BLaER1 (cell line): ENCODE data around the gene RASSF5.
A peak's percentile ranks its signal among the peaks of the same experiment; 100 is the strongest.

Experiments used
- H3K27ac ChIP-seq: shearing (Covaris generic); formaldehyde crosslinking; 2 replicates; pipeline ENCODE4 v1.8.1; 2022
- H3K27me3 ChIP-seq: shearing (Covaris generic); formaldehyde crosslinking; 2 replicates; pipeline ENCODE4 v1.8.1; 2022
- H3K36me3 ChIP-seq: shearing (Covaris generic); formaldehyde crosslinking; 2 replicates; pipeline ENCODE4 v1.8.1; 2022
- H3K4me1 ChIP-seq: shearing (Covaris generic); formaldehyde crosslinking; 2 replicates; pipeline ENCODE4 v1.8.1; 2022
- H3K4me2 ChIP-seq: shearing (Covaris generic); formaldehyde crosslinking; 2 replicates; pipeline ENCODE4 v1.8.1; 2022
- H3K4me3 ChIP-seq: shearing (Covaris generic); formaldehyde crosslinking; 2 replicates; pipeline ENCODE4 v1.8.1; 2022
- H3K9ac ChIP-seq: shearing (Covaris generic); formaldehyde crosslinking; 2 replicates; pipeline ENCODE4 v1.8.1; 2022
- H3K9me3 ChIP-seq: shearing (Covaris generic); formaldehyde crosslinking; 2 replicates; pipeline ENCODE4 v1.8.1; 2022
- H4K20me1 ChIP-seq: shearing (Covaris generic); formaldehyde crosslinking; 2 replicates; pipeline ENCODE4 v1.8.1; 2022
- Cebpa-rat ChIP-seq: shearing (Covaris generic); IDR thresholded peaks from 2 replicates; pipeline ENCODE4 v1.8.1; 2022

Gene RASSF5

DNA sequence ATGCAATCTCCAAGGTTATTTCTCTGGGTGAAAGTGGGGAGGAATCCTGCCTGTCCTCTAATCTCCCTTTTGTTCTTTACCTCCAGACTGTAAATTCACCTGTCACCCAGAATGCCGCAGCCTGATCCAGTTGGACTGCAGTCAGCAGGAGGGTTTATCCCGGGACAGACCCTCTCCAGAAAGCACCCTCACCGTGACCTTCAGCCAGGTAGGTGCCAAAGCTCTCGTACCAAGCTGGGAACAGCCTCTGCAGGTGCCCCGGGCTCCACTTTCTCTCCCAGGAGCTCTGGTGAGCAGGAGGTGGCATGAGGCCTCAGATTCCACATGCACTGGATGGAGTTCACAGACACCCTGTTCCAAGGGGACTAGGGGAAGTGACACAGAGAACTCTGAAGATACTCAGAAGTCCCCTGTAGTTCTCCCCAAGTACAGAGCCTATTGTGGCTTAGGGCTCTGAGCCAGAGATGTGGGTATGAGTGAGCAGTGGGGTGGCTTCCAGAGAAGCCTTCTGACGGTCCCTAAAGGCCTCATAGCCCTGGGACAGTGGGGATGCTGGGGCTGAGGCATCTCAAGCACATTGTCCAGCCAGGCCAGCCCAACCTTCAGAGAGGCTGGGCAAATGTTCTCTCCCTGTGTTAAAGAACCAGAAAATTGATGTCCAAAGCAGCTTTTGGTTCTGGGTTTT is 30.9 kb downstream of the RASSF5 start:
- H3K9me3 ChIP-seq = no peaks in the 10 kb centered on the region
- peak overlapping the region; percentile 21; the same call in 1 of the 2 replicates for H3K9ac ChIP-seq
- H3K27me3 ChIP-seq = no peaks in the 10 kb centered on the region
- peak overlapping the region; percentile 25; the same call in 1 of the 2 replicates for H3K27ac ChIP-seq
- H4K20me1 ChIP-seq = peaks cover 20% of the 10 kb centered on the region; the same call in 1 of the 2 replicates
- H3K36me3 ChIP-seq = peaks cover under 1% of the 10 kb centered on the region; the same call in 1 of the 2 replicates
- no peak for TF ChIP-seq Cebpa-rat
- no peak overlapping the region for H3K4me3 ChIP-seq
- H3K4me1 ChIP-seq = peaks cover 100% of the 10 kb centered on the region
- H3K4me2 ChIP-seq = peak overlapping the region; percentile 89

DNA sequence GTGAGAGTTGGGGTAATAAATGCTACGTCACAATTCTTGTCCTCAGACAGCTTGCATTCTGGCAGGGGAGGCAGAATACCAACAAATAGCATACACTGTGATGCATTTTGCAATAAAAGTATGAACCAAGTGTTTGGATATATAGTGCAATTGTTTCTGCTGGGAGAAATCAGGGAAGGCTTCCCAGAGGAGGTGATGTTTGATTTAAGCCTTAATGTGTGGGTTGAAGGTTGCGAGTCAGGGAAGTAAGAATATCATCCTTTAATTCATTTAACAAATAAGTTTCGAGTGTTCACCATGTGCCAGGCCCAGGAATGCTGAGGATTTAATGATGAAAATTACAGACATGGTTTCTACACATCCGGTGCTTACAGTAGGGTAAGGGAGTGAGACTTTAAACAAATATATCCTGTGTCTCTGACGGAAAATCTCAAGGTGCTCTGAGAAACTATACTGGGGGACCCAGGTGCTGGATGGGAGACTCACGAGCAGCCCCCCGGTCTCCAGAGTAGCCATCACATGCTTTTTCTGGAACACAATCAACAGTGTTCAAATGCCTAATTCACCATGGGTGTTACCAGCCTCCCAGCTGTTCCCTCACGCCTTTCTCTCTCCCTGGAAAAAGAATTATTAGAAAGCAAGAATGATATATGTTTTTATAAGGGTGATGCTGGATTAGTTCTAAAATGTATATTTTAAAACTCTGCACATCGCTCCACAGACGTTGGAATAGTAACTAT is 31.7 kb downstream of the RASSF5 start:
- Histone ChIP-seq H3K4me3 (no peak overlapping the region), H3K4me2 (peak overlapping the region; percentile 89), H3K27me3 (no peaks in the 10 kb centered on the region), H4K20me1 (peaks cover 14% of the 10 kb centered on the region; the same call in 1 of the 2 replicates), H3K36me3 (peaks cover 5% of the 10 kb centered on the region; the same call in 1 of the 2 replicates), H3K9ac (peak overlapping the region; percentile 66; the same call in 1 of the 2 replicates), H3K9me3 (no peaks in the 10 kb centered on the region), H3K27ac (peak overlapping the region; percentile 86), H3K4me1 (peaks cover 100% of the 10 kb centered on the region)
- TF ChIP-seq Cebpa-rat = no peak

DNA sequence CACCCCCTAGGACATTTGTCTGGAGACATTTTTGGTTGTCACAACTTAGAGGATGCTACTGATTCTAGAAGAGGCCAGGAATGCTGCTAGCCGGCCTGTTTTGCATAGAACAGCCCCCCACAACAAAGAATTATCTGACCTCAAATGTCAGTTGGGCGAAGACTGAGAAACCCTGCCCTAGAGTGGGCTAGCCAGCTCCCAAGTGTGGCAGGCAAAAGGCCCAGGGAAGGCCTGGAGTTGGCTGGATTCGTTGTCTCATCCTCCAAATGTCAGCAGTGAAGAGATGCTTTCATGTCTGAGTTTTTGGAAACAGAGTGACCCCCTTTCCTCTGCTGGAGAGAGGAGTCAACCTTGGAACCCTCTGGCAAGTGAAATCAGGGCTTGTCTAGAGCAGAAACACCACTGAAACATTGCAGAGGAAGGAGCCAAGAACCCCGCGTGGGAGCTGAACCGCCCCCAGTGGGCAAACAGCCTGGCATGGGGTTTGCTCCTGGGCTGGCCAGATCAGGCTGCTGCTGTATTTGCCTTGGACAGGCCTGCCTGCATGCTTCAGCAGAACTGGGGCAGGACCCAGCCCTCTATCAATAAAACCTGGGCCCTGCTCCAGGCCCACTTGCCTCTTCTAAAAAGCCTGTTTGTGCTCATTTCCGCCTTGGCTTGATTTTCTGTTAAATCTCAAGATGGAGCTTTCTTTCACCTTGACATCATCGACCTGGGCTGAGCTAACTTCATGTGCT is 32.9 kb downstream of the RASSF5 start:
- Histone ChIP-seq H3K36me3 (peaks cover 5% of the 10 kb centered on the region; the same call in 1 of the 2 replicates), H4K20me1 (peaks cover 3% of the 10 kb centered on the region; the same call in 1 of the 2 replicates), H3K4me1 (peaks cover 100% of the 10 kb centered on the region), H3K4me2 (peak overlapping the region; percentile 89), H3K4me3 (peak overlapping the region; percentile 2; the same call in 1 of the 2 replicates), H3K9me3 (no peaks in the 10 kb centered on the region), H3K27me3 (no peaks in the 10 kb centered on the region), H3K9ac (peak overlapping the region; percentile 66), H3K27ac (peak overlapping the region; percentile 86)
- no peak for TF ChIP-seq Cebpa-rat

DNA sequence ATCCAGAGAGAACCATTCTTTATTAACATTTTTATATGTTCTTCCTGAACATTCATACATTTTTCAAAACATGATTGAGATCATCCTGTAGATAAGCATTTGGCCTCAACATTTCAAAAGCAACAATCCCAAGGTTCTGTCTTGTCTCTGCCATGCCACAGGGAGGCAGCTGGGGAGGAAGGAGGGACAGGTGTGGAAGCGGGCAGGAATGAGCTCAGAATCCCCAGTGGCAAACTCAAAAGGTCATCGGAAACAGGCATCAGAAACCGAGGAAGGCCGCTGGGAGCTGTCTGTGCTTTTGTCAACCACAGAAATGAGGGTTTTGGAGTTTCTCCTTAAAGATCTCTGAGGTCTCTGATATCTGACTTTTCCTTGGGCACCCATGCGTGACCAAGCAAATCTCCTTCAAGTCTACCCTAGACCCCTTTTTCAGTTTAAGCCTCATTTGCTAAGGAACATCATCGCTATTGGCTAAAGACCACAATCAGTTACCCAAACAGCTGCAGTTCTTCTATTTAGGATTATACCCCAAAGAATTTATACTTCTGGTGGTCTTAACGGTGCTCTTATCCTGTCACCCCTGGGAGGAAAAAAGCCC is 34.0 kb downstream of the RASSF5 start:
- peak overlapping the region; percentile 54; the same call in 1 of the 2 replicates for H3K9ac ChIP-seq
- H3K27ac ChIP-seq = peak overlapping the region; percentile 86
- no peaks in the 10 kb centered on the region for H3K27me3 ChIP-seq
- peak overlapping the region; percentile 89 for H3K4me2 ChIP-seq
- no peak for TF ChIP-seq Cebpa-rat
- no peaks in the 10 kb centered on the region for H3K9me3 ChIP-seq
- H3K4me3 ChIP-seq = peak overlapping the region; percentile 38; the same call in 1 of the 2 replicates
- H3K36me3 ChIP-seq = peaks cover 5% of the 10 kb centered on the region; the same call in 1 of the 2 replicates
- H4K20me1 ChIP-seq = no peaks in the 10 kb centered on the region; the same call in 1 of the 2 replicates
- H3K4me1 ChIP-seq = peaks cover 99% of the 10 kb centered on the region

DNA sequence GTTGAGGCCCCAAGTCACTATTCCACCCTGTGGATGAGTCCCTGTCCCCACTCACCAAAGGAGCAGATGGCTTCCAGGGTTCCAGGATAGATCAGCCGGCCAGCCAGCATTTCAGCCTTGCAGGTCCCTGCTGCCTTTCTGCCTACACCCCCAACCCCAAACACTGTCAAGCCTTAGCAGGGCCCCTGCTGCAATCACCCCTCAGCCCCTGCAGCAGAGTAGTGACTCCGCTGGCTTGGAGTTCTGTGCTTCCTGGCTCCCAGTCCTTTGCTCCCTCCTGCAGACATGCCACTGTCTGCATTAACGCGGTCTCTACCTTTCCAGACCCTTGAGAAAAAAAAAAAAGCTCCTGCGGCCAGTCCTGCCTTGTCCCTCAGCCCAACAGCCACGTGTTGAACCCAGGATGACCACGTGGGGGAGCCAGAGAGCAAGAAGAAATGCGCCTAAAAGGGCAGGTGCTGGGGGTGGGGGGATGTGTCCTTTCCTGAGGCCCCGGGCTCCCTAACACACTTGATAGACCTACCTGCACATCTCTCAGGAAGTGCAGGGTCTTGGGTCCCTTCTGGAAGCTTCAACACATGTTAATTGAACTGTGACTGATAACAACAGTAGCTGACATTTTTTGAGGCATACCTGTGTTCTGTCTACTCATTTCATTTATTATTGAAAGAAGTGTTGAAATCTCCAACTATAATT is 37.4 kb downstream of the RASSF5 start:
- Histone ChIP-seq H3K4me3 (no peak overlapping the region), H3K9ac (peak overlapping the region; percentile 63), H3K27ac (peak overlapping the region; percentile 86), H3K4me1 (peaks cover 79% of the 10 kb centered on the region), H3K4me2 (peak overlapping the region; percentile 89), H4K20me1 (no peaks in the 10 kb centered on the region), H3K9me3 (peaks cover 4% of the 10 kb centered on the region; the same call in 1 of the 2 replicates), H3K36me3 (peaks cover 26% of the 10 kb centered on the region), H3K27me3 (no peaks in the 10 kb centered on the region)
- no peak for TF ChIP-seq Cebpa-rat

DNA sequence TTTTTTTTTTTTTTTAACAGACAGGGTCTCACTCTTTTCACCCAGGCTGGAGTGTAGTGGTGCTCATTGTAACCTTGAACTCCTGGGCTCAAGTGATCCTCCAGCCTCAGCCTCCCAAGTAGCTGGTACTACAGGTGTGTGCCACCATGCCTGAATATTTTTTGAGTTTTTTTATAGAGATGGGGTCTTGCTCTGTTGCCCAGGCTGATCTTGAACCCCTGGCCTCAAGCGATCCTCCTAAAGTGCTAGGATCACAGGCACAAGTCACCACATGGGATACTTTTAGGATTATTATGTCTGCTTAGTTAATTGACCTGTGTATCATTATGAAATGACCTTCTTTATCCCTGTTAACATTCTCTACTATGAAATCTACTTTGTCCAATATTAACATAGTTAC is 38.0 kb downstream of the RASSF5 start:
- no peak overlapping the region for H3K9ac ChIP-seq
- H3K4me2 ChIP-seq = peak overlapping the region; percentile 89; the same call in 1 of the 2 replicates
- H3K4me1 ChIP-seq = peaks cover 79% of the 10 kb centered on the region
- H4K20me1 ChIP-seq = no peaks in the 10 kb centered on the region
- peaks cover 26% of the 10 kb centered on the region for H3K36me3 ChIP-seq
- H3K27me3 ChIP-seq = no peaks in the 10 kb centered on the region
- no peak overlapping the region for H3K27ac ChIP-seq
- TF ChIP-seq Cebpa-rat = no peak
- no peak overlapping the region for H3K4me3 ChIP-seq
- peaks cover 4% of the 10 kb centered on the region; the same call in 1 of the 2 replicates for H3K9me3 ChIP-seq

DNA sequence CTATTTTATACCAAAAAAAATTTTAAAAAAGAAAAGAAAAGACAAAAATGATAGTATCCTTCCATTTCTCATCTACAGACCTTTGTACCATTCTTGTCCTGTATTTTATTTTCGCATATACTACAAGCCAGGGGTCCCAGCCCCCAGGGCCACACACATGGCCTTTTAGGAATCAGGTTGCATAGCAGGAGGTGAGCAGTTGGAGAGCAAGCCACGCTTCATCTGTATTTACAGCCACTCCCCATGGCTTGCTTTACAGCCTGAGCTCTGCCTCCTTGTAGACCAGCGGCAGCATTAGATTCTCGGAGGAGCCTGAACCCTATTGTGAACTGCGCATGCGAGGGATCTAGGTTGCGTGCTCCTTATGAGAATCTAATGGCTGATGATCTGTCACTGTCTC is 39.8 kb downstream of the RASSF5 start:
- no peak overlapping the region for H3K9ac ChIP-seq
- no peak overlapping the region for H3K27ac ChIP-seq
- peaks cover 36% of the 10 kb centered on the region for H3K36me3 ChIP-seq
- H3K4me3 ChIP-seq = no peak overlapping the region
- TF ChIP-seq Cebpa-rat = no peak
- peaks cover 4% of the 10 kb centered on the region; the same call in 1 of the 2 replicates for H3K9me3 ChIP-seq
- peaks cover 79% of the 10 kb centered on the region for H3K4me1 ChIP-seq
- H3K27me3 ChIP-seq = no peaks in the 10 kb centered on the region
- no peaks in the 10 kb centered on the region for H4K20me1 ChIP-seq
- H3K4me2 ChIP-seq = no peak overlapping the region

DNA sequence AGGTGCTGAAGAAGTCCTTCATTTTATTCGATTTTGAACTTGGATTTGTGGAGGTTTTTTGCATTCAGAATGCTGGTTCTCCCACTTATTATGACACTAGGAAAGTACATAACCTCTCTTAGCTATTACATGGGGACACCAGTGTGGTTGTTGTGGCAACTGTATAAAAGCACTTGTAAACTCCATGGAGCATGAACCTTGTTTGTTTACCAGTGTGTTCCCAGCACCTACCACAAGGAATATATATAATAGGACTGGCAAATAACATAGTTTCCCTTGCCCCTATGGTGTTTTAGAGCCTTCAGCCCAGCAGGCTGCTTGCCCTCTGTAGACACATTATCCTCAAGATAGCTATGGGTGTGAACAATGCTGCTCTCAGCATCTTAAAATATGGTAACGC is 43.1 kb downstream of the RASSF5 start:
- Histone ChIP-seq H3K36me3 (peaks cover 32% of the 10 kb centered on the region), H3K4me1 (peaks cover 69% of the 10 kb centered on the region), H3K4me3 (no peak overlapping the region), H3K4me2 (peak overlapping the region; percentile 39), H4K20me1 (no peaks in the 10 kb centered on the region), H3K27ac (0 out of 2 replicates have a peak overlapping the region, but pooled peaks have one; percentile 31), H3K9ac (no peak overlapping the region), H3K27me3 (no peaks in the 10 kb centered on the region), H3K9me3 (peaks cover 4% of the 10 kb centered on the region; the same call in 1 of the 2 replicates)
- no peak for TF ChIP-seq Cebpa-rat
